Iris pigment epithelial cell (primary cell): ENCODE measurements around the gene CPAMD8.
A peak's percentile ranks its signal among the peaks of the same experiment; 100 is the strongest.
"Not testable (repeated sequence)": the region's sequence is repeated elsewhere in the genome, so short reads cannot be mapped to it uniquely, and the experiment has no call there.

Experiments
- DNase-seq: peaks from one replicate; pipeline ENCODE4 v3.0.0-alpha.2; 2011; ENCODE audit warnings: low read depth

The CPAMD8 gene

DNA sequence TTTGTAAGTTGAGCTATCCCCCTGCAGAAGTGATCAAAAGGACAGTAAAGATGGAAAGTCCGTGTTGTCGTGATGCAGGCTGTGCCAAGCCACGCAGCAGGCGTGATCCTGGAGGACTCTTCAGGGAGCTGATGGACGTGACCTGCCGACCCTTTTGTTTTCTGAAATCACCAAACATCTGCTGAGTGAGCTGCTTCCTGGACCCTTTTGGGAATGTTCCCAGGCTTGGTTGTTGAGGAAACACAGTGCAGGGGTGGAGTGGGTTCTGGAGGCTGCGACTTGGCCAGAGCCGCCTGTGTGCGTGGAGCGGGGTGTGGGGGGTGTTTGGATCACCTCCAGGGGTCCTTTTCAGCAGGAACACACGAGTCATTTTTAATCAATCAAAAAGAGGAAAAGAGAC is 15.4 kb upstream of the CPAMD8 start:
- no peak for DNase-seq

DNA sequence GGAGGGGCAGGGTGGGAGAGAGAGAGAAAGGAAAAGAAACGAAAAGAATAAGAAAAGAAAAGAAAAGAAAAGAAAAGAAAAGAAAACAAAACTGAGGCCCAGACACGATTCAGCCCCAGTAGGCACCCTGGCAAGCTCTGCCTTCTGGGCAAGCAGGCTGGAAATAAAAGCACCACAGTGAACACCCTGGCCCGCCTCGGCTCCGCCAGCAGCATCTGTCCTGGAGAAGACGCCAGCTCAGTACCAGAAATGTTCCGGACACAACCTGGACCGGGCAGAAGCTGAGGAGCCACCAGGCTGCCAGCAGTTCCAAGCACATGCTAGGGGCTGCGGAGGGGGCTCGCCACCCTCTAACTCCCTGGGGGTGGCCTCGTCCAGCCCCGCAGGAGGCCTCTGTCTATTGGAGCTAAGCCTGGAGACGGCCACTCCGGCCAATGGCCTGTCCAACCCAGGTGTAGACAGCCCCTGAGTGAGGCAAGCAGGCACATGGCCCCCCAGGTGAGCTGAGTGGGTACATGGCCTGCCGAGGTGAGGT is 11.4 kb upstream of the CPAMD8 start:
- no peak for DNase-seq

DNA sequence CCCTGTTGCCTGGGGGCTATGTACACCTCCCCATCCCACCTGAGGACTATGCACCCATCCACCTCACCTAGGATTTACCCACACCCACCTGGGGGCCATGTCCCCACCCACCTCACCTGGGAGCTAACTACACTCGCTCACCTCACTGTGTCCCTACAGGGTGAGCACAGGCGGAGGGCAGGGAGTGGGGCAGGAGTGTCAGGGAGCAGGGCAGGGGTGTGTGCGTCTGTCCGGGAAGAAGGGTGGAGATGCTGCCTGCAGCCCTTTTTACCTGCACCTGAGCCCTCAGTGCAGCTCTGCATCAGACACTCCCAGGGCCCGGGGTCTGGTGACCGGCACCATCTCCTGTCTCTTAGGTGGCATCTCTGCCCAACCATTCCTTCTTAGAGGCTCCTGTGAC is 10.6 kb upstream of the CPAMD8 start:
- DNase-seq, result no peak

DNA sequence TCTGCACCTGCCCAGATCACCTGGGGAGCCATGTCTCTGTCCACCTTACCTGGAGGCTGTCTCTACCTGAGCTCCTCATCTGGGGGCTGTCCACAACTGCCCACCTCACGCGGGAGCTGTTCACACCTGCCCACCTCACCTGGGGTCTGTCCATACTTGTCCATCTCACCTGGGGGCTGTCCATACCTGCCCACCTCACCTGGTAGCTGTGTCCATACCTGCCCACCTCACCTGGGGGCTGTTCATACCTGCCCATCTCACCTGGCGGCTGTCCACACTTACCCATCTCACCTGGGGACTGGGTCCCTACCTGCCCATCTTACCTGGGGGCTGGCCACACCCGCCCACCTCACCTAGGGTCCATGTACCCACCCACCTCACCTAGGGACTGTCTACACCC is 10.0 kb upstream of the CPAMD8 start:
- no peak for DNase-seq

DNA sequence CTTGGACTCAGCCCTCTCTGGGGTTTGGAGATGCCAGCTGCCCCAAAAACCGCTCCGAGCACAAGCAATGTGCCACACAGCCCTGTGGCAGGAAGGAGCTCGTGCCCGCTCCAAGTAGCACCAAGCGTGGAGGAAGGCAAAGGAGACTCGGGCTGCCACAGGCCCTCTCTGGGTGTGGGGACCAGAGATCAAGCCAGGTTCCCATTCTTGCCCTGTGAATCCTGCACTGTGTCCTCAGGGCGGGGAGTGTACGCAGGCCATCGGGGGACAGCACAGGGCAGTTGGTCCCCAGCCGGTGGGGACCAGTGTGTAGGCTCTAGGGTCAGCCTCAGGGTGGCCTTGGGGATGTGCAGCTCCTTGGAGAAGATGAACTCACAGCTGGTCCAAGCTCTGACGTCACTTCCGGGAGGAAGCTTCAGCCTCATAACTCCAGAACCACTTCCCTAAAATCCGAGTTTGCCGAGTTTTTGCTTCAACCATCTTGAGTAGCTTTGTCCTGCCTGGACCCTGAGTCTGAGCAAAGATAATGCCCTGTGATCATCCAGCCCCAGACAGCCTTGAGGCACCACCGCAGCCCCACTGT is 9.3 kb upstream of the CPAMD8 start:
- no peak for DNase-seq

DNA sequence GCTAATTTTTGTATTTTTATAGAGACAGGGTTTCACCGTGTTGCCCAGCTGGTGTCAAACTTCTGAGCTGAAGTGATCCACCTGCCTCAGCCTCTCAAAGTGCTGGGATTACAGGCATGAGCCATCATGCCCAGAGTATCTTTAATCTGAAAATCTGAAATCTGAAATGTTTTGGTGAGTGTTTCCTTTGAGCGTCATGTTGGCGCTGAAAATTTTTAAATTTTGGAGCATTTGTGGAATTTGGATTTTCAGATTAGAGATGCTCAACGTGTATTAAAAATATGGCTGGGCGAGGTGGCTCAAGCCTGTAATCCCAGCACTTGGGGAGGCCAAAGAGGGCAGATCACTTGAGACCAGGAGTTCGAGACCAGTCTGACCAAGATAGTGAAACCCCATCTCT is 5.1 kb upstream of the CPAMD8 start:
- no peak for DNase-seq

DNA sequence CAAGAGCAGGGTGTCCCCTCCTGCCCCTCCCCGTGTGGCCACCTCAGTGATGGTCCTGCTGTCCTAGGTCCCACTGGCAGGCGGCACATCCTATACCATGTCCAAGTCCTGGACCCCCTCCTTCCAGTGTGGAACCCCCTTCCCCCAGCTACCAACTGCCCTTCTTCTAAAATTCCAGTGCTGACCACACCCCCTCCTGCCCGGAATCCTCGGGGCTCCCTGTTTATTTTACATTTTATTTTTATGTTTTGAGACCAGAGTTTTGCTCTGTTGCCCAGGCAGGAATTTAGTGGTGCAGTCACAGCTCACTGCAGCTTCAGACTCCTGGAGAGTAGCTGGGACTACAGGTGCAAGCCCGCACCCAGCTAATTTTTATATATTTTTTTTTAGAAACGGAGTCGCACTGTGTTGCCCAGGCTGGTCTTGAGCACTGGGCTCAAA is 945 bp upstream of the CPAMD8 start:
- no peak for DNase-seq

DNA sequence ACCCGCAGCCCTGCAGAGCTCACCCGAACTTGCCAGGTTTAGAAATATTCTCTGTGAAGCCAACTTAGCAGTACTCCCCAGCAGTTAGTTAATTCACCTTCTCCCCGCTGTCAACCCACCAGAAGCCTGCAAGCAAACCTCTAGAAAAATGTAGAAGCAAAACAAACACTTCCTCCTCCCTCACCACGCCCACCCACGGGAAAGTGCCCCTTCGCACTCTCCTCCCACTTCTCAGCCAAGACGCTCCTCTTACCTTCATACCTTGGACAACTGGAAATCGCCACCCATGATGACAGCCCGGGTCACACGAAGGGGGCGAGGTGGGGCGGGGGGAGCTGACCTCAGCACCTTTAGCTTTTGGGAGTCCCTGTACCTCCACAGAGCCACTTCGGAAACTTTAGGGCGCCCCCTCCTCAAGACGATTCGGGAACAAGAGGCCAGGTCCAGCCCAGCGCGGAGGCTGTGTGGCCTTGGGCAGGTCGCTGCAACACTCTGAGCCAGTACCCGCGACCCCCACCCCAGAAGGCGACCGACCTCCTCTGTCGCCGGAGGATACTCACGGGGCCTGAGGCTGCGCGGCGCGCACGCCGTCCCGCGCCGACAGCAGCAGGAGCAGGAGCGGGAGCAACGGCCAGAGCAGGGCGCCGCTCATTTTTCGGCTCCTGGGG is 485 bp downstream of the CPAMD8 start:
- no peak for DNase-seq

DNA sequence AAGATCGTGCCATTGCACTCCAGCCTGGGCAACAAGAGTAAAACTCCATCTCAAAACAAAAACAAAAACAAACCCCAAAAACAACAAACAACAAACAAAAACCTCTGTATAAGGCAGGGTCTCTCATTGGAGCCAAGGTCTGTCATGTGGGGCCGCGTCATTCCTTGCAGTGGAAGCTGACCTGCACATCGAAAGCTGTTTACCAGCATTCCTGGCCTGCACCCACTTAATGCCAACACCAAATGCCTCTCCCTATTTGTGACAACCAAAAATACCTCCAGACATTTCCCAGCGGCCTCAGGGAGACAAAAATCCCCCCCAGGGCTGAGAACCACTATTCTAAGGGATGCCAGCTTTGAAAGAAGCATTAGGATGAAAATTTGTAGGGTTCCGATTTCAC is 1.2 kb downstream of the CPAMD8 start:
- DNase-seq, result no peak

DNA sequence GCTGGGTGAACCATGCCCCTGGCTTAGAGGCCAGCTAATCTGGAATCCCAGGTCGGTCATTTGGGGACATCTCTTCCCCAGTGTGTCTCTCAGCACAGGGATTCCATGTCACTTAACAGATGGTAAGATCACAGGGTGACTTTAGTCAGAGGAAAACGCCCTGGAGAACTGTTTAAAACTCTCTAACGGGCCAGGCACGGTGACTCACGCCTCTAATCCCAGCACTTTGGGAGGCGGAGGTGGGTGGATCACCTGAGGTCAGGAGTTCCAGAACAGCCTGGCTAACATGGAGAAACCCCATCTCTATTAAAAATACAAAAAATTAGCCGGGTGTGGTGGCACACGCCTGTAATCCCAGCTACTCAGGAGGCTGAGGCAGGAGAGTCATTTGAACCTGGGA is 1.7 kb downstream of the CPAMD8 start:
- DNase-seq, result not testable (repeated sequence)

DNA sequence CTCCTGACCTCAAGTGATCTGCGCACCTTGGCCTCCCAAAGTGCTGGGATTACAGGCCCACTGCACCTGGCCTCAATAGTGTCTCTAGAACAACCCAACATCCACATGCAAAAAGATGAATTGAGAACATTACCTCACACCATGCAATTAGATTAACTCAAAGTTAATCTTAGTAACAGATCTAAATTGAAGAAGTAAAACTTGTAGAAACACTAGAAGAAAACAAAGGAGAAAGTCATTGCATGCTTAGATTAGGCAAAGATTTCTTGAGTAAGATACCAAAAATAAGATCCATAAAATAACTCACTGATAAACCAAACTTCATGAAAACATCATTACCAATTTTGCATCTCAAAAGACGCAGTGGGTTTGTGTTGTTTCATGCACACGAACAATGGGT is 2.8 kb downstream of the CPAMD8 start:
- DNase-seq, result no peak

DNA sequence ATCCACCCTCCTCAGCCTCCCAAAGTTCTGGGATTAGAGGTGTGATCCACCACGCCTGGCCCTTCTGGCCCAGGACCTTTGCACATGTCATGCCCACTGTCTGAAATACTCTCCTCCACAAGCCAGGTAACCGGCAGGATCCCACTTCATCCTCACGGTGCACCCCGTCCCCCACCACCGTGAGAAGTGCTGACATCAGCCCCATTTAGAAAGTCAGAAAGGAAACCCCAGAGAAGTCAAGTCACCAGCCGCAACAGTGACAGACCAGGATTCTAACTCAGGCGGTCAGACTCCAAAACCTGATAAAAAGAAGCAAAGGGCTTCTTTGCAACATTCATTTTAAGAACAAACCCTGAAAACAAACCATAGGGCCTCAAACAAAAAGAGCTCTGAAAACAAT is 3.9 kb downstream of the CPAMD8 start:
- DNase-seq, result no peak

DNA sequence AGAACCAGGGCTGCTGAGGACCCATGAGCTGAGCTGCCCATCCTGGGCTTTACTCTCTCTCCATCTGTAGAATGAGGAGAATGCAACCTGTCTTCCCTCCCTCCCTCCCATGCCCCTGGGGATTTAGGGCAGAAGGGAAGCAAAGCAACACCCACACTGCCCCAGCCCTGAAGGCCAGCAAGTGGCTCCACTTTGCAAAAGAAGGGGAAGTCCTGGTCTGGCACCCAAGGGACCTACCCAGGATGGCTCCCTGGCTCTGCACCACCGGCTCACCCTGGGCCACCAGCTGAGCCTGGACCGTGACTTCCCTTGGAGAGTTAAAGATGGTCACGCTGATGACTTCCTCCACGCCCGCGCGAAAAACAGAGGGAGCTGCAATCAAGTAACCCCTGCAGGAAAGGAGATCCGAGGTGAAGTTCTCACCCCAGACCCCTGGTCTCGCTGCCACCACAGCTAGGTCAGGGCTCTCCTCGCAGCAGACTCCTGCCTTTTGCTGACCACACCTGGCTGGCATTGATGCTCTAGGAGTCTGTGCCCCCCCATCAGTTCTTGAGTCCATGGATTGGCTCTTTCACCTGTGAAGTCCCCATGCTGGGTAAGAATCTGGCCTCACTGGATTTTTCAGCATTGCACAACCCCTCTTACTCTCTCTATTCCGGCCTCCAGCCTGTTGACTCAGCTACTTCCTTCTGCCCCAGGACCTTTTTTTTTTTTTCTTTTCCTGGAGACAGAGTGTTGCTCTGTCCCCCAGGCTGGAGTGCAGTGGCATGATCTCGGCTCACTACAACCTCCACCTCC is 4.6 kb downstream of the CPAMD8 start:
- peak; percentile 85 for DNase-seq

DNA sequence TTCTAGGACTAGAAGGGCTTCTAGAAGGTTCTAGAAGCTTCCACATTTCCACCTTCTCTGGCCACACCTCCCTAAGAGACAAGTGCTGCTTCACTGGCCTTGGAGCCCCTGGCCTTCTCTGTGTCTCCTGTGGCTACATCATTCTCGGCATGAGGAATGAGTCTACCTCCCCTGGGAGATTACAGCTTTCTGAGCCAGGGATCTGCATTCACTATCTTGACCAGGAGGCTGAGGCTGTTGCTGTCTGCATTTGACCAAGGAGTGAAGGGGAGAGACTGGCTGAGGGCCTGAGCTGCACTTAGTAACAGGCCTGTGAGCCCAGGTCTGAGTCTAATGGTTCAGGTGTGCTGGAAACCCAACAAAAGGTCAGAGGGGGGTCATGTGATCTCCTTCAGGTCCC is 5.3 kb downstream of the CPAMD8 start:
- DNase-seq, result no peak

DNA sequence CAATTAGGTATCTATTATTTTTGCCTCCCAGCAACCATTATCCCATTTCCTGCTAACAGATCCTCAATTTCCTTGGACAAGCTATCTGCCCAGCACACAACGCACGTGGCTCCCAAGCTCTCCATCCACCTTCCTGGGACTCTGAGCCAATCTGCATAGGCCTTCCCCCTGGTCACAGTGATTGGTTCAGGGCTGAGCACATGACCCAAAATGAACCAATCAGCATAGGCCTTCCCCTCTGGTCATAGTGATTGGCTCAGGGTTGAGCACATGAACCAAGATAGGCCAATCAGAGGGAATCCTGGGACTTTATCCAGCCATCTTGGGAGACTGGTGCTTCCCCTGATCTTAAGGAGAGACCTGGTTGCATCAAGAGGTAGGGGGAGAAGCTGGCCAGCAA is 5.8 kb downstream of the CPAMD8 start:
- DNase-seq, result peak; percentile 33

DNA sequence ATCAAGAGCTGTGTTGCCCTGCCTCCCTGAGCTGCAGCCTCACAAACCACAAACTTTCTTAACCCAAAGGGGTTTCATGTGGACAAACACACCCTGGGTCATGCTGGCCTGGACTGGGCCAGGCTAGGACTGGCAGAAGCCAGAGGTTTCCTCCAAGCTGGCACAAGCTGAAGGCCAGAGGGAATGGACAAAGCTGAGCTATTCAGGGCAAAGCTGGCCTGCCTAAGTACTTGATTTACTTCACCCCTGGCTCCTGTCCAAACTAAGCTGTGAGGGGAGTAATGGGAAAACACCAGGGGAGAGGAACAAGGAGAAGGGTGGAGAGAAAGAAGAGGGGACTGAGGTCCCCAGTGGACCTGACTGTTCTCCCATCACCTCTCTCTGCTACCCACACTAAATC is 6.2 kb downstream of the CPAMD8 start:
- no peak for DNase-seq

DNA sequence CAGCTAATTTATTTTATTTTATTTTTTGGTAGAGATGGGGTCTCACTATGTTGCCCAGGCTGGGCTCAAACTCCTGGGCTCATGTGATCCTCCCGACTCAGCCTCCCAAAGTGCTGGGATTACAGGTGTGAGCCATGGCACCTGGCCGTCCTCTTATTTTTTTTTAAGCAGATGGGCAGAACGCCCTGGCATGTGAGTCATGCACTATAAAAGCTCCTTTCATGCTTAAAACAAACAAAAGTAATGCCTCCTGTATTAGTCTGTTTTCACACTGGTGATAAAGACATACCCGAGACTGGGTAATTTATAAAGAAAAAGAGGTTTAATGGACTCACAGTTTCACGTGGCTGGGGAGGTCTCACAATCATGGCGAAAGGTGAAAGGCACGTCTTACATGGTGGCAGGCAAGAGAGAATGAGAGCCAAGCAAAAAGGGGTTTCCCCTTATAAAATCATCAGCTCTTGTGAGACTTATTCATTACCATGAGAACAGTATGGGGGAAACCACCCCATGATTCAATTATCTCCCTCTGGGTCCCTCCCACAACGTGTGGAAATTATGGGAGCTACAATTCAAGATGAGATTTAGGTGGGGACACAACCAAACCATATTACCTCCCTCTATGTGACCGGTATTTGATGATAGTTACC is 12.3 kb downstream of the CPAMD8 start:
- peak; percentile 17 for DNase-seq

DNA sequence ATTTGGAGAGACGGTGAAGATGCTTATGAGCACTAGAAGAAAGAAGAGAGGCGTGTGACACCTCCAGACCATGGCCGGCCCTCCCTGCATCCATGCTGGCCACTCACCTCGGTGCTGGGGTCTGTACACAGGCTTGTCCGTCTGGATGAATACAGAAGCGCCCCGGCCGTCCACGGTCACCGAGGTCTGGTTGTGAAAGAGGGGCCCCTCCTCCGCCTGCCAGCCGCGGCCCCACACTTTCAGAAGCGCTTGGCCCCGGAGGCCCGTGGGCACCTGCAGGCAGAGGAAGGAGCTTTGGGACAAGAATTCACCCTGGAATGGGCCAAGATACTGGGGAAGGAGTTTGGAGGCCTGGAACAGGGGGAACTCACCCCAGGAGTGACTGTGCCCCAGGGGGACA is 15.1 kb downstream of the CPAMD8 start:
- DNase-seq, result no peak

DNA sequence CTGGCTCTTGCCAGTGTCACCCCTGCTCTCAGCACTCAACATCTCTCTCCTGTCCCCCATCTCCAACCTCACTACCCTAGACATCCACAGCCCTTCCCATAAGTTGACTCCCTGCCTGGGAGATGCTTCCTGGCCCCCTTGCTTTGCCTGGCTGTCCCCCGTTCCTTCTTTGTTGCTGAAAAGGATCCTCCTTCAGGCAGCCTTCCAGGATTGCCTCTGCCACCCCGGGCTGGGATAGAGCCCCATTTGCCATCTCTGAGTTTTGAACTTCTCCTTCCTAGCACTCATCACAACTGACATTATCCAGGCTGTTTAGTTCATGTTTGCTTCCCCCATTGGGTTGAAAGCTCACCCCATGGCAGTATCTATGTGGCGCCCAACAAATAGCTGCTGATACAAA is 20.0 kb downstream of the CPAMD8 start:
- DNase-seq, result no peak

DNA sequence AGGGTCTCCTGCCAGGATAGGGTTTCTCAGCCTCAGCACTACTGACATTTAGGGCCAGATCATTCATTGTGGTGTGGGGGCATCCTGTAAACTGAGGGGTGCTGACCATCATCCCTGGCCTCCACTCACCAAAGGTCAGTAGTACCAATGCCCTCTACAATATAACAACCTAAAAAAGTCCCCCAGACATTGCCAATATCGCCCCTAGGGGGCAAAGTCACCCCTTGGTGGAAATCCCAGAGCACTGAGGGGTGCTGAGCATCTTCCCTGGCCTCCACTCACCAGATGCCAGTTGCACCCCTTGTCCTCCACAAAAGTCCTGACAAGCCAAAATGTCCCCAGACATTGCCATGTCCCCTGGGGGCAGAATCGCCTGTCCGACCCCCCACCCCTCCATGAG is 21.6 kb downstream of the CPAMD8 start:
- no peak for DNase-seq

DNA sequence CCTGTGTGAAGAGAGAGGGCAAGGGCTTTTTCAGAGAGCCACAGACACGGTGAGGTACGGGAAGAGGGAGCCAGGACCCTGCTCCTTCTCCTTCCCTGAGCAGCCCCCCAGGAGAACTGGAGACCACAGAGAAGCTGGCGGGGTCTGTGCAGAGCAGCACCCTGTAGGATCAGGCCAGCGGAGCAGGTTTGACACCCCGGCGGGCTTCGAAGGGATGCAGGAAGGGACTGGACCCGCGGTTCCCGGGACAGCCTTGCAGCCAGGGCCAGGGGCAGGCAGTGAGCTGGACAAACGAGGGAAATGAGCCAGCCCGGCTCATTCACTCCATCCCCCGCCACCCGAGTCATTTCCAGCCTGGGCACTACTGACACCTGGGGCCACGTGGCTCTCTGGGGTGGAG is 22.2 kb downstream of the CPAMD8 start:
- no peak for DNase-seq

DNA sequence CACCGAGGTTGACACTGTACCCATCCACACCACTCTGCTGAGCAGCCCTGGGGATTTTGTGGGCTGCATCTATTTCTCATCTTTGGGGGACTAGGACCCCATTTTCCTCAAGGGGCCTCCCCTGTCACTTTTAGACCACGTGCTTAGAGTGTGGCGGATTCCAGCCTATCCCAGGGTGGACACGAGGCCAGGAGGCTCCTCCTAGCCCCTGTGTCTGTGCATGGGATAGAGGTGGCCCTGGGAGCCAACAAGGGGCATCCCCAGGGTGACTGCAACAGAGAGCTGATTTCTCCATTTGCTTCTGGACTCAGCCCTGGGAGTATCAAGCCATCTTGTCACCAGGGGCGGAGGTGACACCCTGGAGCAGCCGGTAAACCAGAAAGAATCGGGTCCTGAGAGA is 24.2 kb downstream of the CPAMD8 start:
- DNase-seq, result no peak
